ENCODE results near the gene RIPK3. TPM values are rescaled to one million over a fixed set of nuclear protein-coding genes. Genes with fewer than 3 reads are reported as not detected.

RIPK3 gene
- total RNA-seq, 4 donors from 2014 or later = 6.3 to 18.0 (median 7.2) TPM

DNA sequence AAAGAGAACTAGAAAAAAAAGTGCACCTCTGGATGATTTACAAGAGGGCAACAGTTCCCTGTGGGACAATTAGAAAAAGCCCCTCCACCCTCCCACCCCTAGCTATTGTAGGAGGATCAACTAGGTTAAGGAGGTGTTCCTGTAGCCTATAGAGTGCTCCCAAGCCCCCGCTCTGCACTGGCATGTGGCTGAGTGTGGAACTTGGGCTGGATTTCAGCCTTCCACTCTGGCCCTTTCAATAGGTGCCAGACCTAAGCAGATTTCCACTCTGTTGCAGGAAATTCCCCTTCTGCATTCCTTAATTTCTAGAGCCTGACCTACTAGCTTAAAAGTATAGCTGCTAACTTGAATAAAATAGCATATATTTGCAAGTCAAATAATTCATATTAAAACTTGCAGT lies 31.0 kb upstream of the RIPK3 start:
- DNase-seq (ENCODE audit: low spot score in 2 of 2) = no peak
- 71 to 78% methylated on average over 1 of the region's 1 CpG for WGBS, 2 donors
- intact Hi-C loops (cut with DNase I; ENCODE audit: low total_unique reads) = no loop called here
- TF ChIP-seq POLR2A (IDR thresholded peaks at IDR 0.05) = no peak
- H3K4me3 ChIP-seq (ENCODE audit: low read depth, poor library complexity, severe bottlenecking) = no peak overlapping the region

DNA sequence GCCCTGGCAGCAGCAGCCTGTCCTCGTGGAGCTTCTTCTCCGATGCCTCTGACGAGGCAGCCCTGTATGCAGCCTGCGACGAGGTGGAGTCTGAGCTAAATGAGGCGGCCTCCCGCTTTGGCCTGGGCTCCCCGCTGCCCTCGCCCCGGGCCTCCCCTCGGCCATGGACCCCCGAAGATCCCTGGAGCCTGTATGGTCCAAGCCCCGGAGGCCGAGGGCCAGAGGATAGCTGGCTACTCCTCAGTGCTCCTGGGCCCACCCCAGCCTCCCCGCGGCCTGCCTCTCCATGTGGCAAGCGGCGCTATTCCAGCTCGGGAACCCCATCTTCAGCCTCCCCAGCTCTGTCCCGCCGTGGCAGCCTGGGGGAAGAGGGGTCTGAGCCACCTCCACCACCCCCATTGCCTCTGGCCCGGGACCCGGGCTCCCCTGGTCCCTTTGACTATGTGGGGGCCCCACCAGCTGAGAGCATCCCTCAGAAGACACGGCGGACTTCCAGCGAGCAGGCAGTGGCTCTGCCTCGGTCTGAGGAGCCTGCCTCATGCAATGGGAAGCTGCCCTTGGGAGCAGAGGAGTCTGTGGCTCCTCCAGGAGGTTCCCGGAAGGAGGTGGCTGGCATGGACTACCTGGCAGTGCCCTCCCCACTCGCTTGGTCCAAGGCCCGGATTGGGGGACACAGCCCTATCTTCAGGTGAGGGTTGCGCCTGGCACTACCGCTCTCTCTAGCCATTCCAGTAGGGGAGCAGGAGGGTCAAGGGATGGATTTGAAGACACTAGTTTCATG lies 30.3 kb upstream of the RIPK3 start:
- no peak overlapping the region for H3K4me3 ChIP-seq (ENCODE audit: low read depth, poor library complexity, severe bottlenecking)
- WGBS, 2 donors = 71 to 80% methylated on average over 28 to 31 of the region's 32 CpGs
- DNase-seq (ENCODE audit: low spot score in 2 of 2) = no peak
- no peak for TF ChIP-seq POLR2A (IDR thresholded peaks at IDR 0.05)
- TF ChIP-seq, protein P1, sequence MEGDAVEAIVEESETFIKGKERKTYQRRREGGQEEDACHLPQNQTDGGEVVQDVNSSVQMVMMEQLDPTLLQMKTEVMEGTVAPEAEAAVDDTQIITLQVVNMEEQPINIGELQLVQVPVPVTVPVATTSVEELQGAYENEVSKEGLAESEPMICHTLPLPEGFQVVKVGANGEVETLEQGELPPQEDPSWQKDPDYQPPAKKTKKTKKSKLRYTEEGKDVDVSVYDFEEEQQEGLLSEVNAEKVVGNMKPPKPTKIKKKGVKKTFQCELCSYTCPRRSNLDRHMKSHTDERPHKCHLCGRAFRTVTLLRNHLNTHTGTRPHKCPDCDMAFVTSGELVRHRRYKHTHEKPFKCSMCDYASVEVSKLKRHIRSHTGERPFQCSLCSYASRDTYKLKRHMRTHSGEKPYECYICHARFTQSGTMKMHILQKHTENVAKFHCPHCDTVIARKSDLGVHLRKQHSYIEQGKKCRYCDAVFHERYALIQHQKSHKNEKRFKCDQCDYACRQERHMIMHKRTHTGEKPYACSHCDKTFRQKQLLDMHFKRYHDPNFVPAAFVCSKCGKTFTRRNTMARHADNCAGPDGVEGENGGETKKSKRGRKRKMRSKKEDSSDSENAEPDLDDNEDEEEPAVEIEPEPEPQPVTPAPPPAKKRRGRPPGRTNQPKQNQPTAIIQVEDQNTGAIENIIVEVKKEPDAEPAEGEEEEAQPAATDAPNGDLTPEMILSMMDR (IDR thresholded peaks at IDR 0.05) = no peak
- intact Hi-C loops (cut with DNase I; ENCODE audit: low total_unique reads) = loop anchor here (5.0 kb wide), 1 partner anchor 57 kb away; the partner anchor contains the start of genes CBLN3 and KHNYN

DNA sequence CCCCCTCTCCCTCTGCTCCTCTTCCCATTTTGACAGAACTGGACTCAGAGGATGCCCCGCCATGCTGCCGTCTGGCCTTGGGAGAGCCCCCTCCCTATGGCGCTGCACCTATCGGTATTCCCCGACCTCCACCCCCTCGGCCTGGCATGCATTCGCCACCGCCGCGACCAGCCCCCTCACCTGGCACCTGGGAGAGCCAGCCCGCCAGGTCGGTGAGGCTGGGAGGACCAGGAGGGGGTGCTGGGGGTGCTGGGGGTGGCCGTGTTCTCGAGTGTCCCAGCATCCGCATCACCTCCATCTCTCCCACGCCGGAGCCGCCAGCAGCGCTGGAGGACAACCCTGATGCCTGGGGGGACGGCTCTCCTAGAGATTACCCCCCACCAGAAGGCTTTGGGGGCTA lies 29.7 kb upstream of the RIPK3 start:
- H3K4me3 ChIP-seq (ENCODE audit: low read depth, poor library complexity, severe bottlenecking) = no peak overlapping the region
- intact Hi-C loops (cut with DNase I; ENCODE audit: low total_unique reads) = loop anchor here (5.0 kb wide), 1 partner anchor 58 kb away; the partner anchor contains the start of genes CBLN3 and KHNYN
- DNase-seq (ENCODE audit: low spot score in 2 of 2) = no peak
- TF ChIP-seq POLR2A (IDR thresholded peaks at IDR 0.05) = no peak
- TF ChIP-seq, protein P1 (IDR thresholded peaks at IDR 0.05) = no peak
- WGBS, 2 donors = 74 to 76% methylated on average over 15 to 20 of the region's 20 CpGs

DNA sequence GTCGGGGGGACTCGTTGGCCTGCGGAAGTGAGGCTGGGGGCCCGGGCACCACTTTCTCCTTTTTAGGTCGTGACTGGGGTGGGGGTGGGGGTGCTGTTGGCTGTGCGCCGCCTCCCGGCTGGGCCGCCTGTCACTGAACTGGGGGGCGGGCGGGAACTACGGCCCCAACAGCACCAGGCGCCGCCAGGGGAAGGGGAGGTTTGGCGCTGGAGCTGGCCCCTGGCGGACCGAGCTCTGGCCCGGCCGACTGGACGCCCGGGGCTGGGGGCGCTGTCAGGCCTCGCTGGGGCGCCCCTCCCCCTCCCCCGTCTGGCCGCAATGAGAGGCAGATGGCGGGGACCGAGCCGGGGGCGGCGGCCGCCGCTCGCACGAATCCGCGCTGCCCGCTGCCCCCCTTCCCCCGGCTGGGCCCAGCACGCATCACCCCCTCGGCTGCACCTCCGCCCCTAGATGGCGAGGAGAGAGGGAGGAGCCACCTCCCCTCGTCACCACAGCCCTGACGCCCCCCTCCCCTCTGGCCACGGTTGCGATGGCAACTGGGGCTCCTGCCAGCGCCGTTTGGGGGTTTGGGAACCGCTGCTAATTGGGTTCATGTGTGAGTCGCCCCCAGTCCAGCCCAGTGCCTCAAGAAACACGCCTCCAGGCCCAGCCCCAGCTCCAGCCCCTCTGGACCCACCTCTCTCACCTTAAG lies 28.9 kb upstream of the RIPK3 start:
- DNase-seq (ENCODE audit: low spot score in 2 of 2) = peak in 1 of 2 donors; percentile 93
- TF ChIP-seq POLR2A (IDR thresholded peaks at IDR 0.05) = no peak
- TF ChIP-seq, protein P1 (IDR thresholded peaks at IDR 0.05) = no peak
- intact Hi-C loops (cut with DNase I; ENCODE audit: low total_unique reads) = loop anchor here (5.0 kb wide), 1 partner anchor 59 kb away; the partner anchor contains the start of genes CBLN3 and KHNYN
- 19 to 20% methylated on average over 31 to 42 of the region's 52 CpGs for whole genome bisulfite sequencing, 2 donors
- H3K4me3 ChIP-seq (ENCODE audit: low read depth, poor library complexity, severe bottlenecking) = peak overlapping the region; percentile 49

DNA sequence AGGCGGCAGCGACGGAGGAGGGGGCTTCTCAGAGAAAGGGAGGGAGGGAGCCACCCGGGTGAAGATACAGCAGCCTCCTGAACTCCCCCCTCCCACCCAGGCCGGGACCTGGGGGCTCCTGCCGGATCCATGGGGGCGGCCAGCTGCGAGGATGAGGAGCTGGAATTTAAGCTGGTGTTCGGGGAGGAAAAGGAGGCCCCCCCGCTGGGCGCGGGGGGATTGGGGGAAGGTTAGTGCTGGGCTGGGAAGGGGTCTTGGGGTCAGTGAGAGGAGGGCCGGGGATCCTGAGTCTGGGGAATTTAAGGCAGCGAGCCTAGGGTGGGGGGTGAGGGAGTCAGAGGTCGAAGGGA lies 28.4 kb upstream of the RIPK3 start:
- 4 to 6% methylated on average over 15 of the region's 15 CpGs for WGBS, 2 donors
- no peak for DNase-seq (ENCODE audit: low spot score in 2 of 2)
- peak overlapping the region; percentile 49 for H3K4me3 ChIP-seq (ENCODE audit: low read depth, poor library complexity, severe bottlenecking)
- intact Hi-C loops (cut with DNase I; ENCODE audit: low total_unique reads) = loop anchor here (5.0 kb wide), 1 partner anchor 59 kb away; the partner anchor contains the start of genes CBLN3 and KHNYN
- TF ChIP-seq, protein P1 (IDR thresholded peaks at IDR 0.05) = no peak
- TF ChIP-seq POLR2A (IDR thresholded peaks at IDR 0.05) = no peak

Measured in lower leg skin (tissue), 4 donors.